DOHH2 (cell line): ENCODE data around the gene CNTNAP2.

Source experiments
- H3F3A ChIP-seq: fragments of 200-600 bp; sonication (generic), shearing (Covaris generic); 2 replicates; pipeline ENCODE4 v1.6.0; 2016; ENCODE audit warnings: antibody characterized with exemption, mild to moderate bottlenecking; ENCODE audit not compliant: control insufficient read depth, insufficient read depth
- H3K27ac ChIP-seq: fragments of 200-600 bp; sonication (generic); 2 replicates; pipeline ENCODE4 v1.5.1; 2014; ENCODE audit warnings: low read depth, mild to moderate bottlenecking, low read length, moderate library complexity
- H3K27me3 ChIP-seq: fragments of 200-600 bp; sonication (generic); 2 replicates; pipeline ENCODE4 v1.6.1; 2014; ENCODE audit warnings: mild to moderate bottlenecking, low read length, mixed read lengths; ENCODE audit not compliant: control insufficient read depth
- H3K36me3 ChIP-seq: fragments of 200-600 bp; sonication (generic); 2 replicates; pipeline ENCODE4 v1.6.1; 2014; ENCODE audit warnings: mild to moderate bottlenecking, low read length, moderate library complexity, mixed read lengths; ENCODE audit not compliant: control insufficient read depth
- H3K4me1 ChIP-seq: fragments of 200-600 bp; sonication (generic); 2 replicates; pipeline ENCODE4 v1.6.1; 2014; ENCODE audit warnings: mild to moderate bottlenecking, low read length, mixed read lengths; ENCODE audit not compliant: control insufficient read depth
- H3K4me2 ChIP-seq: fragments of 200-600 bp; sonication (generic); 2 replicates; pipeline ENCODE4 v1.6.0; 2014; ENCODE audit warnings: mild to moderate bottlenecking, low read length, moderate library complexity
- H3K4me3 ChIP-seq: fragments of 200-600 bp; sonication (generic); 2 replicates; pipeline ENCODE4 v1.5.1; 2014; ENCODE audit warnings: mild to moderate bottlenecking, low read length, mixed read lengths
- H3K79me2 ChIP-seq: fragments of 200-600 bp; sonication (generic); 2 replicates; pipeline ENCODE4 v1.6.1; 2014; ENCODE audit warnings: mild to moderate bottlenecking, low read length, mixed read lengths; ENCODE audit not compliant: control insufficient read depth
- H3K9me2 ChIP-seq: fragments of 200-600 bp; sonication (generic); replicated peaks from 2 replicates; pipeline ENCODE4 v1.6.1; 2014; ENCODE audit warnings: mild to moderate bottlenecking, low read length, mixed read lengths; ENCODE audit not compliant: control insufficient read depth
- H3K9me3 ChIP-seq: fragments of 200-600 bp; sonication (generic); 2 replicates; pipeline ENCODE4 v1.6.1; 2014; ENCODE audit warnings: antibody characterized with exemption, low read length, mixed read lengths; ENCODE audit not compliant: control insufficient read depth, insufficient read depth
- H4K20me1 ChIP-seq: fragments of 200-600 bp; sonication (generic); 2 replicates; pipeline ENCODE4 v1.6.0; 2014; ENCODE audit warnings: low read depth, mild to moderate bottlenecking, antibody characterized with exemption, low read length, moderate library complexity; ENCODE audit not compliant: control insufficient read depth, insufficient read depth
- CTCF ChIP-seq: fragments of 200-600 bp; sonication (generic); IDR thresholded peaks from one replicate; pipeline ENCODE4 v1.5.1; 2014; ENCODE audit warnings: antibody characterized with exemption, mild to moderate bottlenecking, low read depth, low read length; ENCODE audit not compliant: poor library complexity, severe bottlenecking
- EZH2phosphoT487 ChIP-seq: fragments of 200-600 bp; sonication (generic); IDR thresholded peaks from 2 replicates; pipeline ENCODE4 v1.6.1; 2017; ENCODE audit warnings: borderline replicate concordance, mild to moderate bottlenecking, antibody characterized with exemption, low read length, moderate library complexity, mixed read lengths

Gene CNTNAP2

GRCh38 chr7:147858421-147858820 is 1741.8 kb downstream of the CNTNAP2 start:
- H3K36me3 ChIP-seq = no peaks in the 10 kb centered on the region
- H3K27ac ChIP-seq = no peak overlapping the region
- no peak overlapping the region for H3K4me2 ChIP-seq
- TF ChIP-seq EZH2phosphoT487 (no peak), CTCF (no peak)
- no peaks in the 10 kb centered on the region for H4K20me1 ChIP-seq
- no peaks in the 10 kb centered on the region for H3F3A ChIP-seq
- no peaks in the 10 kb centered on the region for H3K79me2 ChIP-seq
- no peaks in the 10 kb centered on the region for H3K4me1 ChIP-seq
- no peaks in the 10 kb centered on the region for H3K9me2 ChIP-seq
- no peaks in the 10 kb centered on the region for H3K9me3 ChIP-seq
- H3K4me3 ChIP-seq = no peak overlapping the region
- no peaks in the 10 kb centered on the region for H3K27me3 ChIP-seq

GRCh38 chr7:147859033-147859432 is 1742.4 kb downstream of the CNTNAP2 start:
- no peak for TF ChIP-seq EZH2phosphoT487
- TF ChIP-seq CTCF = no peak
- Histone ChIP-seq H3K4me2 (no peak overlapping the region), H3F3A (no peaks in the 10 kb centered on the region), H3K9me2 (no peaks in the 10 kb centered on the region), H4K20me1 (no peaks in the 10 kb centered on the region), H3K27ac (no peak overlapping the region), H3K4me1 (no peaks in the 10 kb centered on the region), H3K9me3 (no peaks in the 10 kb centered on the region), H3K4me3 (no peak overlapping the region), H3K79me2 (no peaks in the 10 kb centered on the region), H3K36me3 (no peaks in the 10 kb centered on the region), H3K27me3 (no peaks in the 10 kb centered on the region)

- no peaks in the 10 kb centered on the region for H3F3A ChIP-seq
- no peaks in the 10 kb centered on the region for H4K20me1 ChIP-seq
- H3K4me3 ChIP-seq = no peak overlapping the region
- H3K4me1 ChIP-seq = no peaks in the 10 kb centered on the region
- no peak overlapping the region for H3K27ac ChIP-seq
- no peaks in the 10 kb centered on the region for H3K79me2 ChIP-seq
- no peaks in the 10 kb centered on the region for H3K36me3 ChIP-seq
- no peaks in the 10 kb centered on the region for H3K27me3 ChIP-seq
- TF ChIP-seq EZH2phosphoT487 = no peak
- no peaks in the 10 kb centered on the region for H3K9me3 ChIP-seq
- H3K9me2 ChIP-seq = no peaks in the 10 kb centered on the region
- H3K4me2 ChIP-seq = no peak overlapping the region
Measured at GRCh38 chr7:147859486-147859885, 1742.9 kb downstream of the CNTNAP2 start.

- Histone ChIP-seq H4K20me1 (no peaks in the 10 kb centered on the region), H3K9me3 (no peaks in the 10 kb centered on the region)
Measured at GRCh38 chr7:147861058-147861716, 1744.6 kb downstream of the CNTNAP2 start.

More at GRCh38 chr7:147861058-147861716, 1744.6 kb downstream of the CNTNAP2 start:
- no peak overlapping the region for H3K4me3 ChIP-seq
- H3K36me3 ChIP-seq = no peaks in the 10 kb centered on the region
- H3K4me2 ChIP-seq = no peak overlapping the region
- H3K27me3 ChIP-seq = no peaks in the 10 kb centered on the region
- H3K4me1 ChIP-seq = no peaks in the 10 kb centered on the region
- no peaks in the 10 kb centered on the region for H3F3A ChIP-seq
- TF ChIP-seq CTCF (no peak), EZH2phosphoT487 (no peak)
- H3K9me2 ChIP-seq = no peaks in the 10 kb centered on the region
- H3K27ac ChIP-seq = no peak overlapping the region
- no peaks in the 10 kb centered on the region for H3K79me2 ChIP-seq
